MV-4-11 (cell line): ENCODE measurements around the gene PRRT4.

Experiments used
- DNase-seq: peaks from one replicate; lab custom pipeline; 2025; lab: John Stamatoyannopoulos, UW

Gene PRRT4

DNA sequence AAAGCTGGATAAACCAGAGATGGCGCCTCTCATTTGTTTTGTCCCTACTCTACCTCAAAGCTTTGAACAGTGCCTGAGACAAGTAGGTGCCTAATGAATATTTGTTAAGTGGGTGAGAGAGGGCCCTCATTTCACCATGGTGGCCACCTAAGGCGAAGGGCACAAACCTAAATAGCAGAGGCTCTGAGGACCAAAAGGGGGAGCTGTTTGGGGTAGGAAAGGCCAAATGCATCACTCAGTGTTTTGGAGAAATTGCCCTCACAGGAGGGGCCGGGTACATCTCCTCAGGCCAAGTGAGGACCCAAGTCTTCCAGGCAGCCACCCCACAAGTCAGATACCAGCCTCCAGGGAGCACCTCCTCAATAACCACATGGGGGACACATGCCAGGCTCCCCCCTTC is 34.3 kb upstream of the PRRT4 start:
- no peak for DNase-seq

DNA sequence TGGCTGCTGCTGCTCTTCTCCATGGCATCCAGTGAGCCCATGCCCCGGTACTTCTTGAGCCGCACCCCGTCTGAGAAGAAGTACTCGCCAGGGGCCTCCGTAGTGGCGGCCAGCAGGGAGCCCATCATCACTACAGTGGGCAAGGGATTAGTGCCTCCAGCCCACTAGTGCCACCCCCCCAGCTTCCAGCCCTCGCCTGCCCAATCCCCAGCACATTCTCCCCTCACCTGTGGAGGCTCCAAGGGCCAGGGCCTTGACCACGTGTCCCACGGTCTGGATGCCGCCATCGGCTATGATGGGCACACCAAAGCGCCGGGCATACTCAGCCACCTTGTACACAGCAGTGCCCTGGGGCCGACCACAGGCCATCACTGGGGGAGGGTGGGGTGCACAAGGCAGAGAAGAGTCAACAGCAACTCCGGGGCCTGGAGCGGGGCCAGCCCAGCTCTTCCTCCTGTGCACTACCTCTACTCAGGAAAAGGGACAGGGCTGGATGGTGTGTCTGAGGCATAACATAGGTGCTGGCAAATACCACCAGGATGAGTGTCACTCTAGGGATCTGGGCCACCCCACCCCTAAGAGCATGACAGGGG is 33.5 kb upstream of the PRRT4 start:
- DNase-seq: no peak

DNA sequence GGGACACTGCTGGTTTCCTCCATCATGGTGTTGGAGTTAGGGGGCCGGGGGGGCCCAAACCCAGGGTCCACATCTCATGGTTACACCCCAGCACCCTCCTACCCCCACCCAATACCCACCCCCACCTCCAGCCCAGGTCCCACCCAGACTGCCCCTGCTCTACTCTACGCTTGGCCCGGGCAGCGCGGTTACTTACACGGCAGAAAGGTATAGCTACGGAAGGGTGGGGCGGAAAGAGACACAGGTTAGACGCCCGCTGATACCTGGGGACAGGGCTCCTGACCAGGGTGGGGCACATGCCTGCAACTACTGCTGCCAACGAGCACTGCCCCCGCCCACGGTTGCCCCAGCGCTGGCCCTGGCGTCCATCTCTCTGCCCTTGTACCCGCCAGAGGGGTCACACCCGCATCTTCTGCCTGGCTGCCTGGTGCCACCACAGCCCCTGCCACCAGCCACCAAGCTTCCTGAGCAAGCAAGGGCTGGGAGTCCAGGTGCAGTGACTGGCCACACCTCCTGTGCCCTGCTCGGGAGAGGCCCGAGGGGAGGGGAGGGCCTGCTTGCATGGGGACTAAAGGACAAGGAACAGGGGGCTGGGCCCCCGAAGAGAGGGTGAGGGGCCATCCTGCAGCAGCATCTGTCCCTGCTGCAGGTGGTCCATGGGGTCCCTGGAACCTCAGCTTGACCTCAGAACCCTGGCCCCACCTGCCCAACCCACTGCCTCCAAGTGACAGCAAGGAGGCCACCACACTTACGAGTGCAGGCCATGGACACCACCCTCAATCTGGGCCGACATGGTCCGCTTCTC is 32.2 kb upstream of the PRRT4 start:
- no peak for DNase-seq

DNA sequence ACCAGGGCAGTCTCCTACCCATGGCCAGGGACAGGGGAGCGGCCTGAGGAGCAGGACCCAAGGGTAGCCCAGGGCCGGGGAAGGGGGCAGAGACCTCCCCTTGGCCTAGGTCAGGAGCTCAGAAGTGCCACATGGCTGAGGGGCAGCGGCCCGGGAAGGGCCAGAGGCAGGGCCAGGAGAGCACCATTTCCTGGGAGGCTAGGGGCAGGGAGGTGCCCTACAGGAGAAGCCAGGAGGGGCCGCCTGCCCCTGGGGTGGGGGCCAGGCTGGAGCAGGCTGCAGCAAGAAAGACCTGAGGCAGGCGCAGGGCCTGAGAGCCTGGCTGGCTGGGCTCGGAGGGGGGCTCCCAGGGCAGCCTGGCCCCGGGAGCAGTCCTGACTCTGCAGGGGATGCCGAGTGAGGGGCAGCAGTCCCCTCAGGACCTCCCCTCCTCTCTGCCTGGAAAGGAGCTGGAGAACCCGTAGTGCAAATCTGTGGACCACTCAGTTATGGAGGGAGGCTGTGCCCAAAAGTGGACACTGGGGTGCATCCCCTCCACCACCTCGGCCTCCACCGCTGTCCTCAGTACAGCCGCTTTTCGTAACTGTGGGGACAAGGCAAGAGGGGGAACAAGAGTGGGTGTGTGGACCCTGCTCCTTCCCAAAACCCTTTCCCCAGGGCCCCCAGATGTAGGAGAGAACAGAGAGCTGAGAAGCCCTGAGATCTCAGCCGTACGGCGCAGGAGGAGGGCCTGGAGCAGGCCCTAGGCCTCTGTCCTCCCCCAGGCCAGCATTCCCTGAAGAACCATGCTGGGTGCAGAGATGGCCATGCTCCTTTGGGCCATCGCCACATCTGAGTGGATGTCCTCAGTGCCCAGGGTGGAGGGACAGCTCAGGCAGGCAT is 31.2 kb upstream of the PRRT4 start:
- DNase-seq: no peak

DNA sequence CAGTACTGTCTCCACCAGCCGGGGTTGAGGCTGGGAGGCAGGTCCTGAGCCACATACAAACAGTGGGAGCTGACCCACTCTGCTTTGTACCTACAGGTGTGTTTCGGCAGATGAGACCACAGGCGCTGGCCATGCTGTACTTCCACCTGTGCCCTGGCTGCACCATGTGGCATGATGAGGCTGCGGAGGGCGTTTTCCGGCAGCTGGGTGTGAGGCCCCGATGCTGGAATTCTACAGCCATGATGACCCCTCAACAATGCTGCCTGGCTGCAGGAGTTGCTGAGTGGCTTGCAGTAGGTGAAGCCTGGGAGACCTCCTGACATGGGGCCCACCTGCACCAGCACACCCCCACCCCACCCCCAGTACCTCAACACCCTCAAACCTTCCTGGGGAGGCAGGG is 30.3 kb upstream of the PRRT4 start:
- DNase-seq: no peak

DNA sequence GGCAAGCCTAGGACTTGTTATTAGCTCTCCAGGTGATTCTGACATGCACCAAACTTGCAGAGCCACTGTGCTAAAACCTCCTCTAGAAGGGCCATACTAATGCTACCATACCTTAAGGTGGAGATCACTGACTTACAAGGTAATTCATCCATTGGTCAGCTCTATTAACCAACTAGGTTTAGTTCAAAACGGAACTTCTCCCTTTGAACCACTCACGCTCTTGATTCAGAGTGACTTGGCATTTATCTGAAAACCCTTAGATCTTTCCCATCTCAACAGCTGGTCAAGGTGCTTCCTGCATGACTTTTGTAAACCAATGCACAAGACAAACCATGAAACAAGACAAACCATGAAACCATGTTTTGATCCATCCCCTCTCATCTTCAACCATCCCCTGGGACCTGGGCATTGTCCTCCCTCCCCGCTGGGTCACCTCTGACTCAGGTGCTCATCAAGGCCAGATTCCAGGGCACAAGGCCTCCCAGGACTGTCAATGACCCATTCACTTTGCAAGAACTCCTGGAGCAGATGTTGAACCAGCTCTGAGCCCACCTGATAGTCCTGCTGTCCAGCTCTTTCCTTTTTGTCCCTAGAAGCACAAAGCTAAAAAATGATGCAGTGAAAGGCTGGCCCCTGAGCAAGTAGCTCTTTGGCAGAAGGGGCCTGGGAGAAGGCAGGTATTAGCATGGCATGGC is 29.5 kb upstream of the PRRT4 start:
- no peak for DNase-seq

DNA sequence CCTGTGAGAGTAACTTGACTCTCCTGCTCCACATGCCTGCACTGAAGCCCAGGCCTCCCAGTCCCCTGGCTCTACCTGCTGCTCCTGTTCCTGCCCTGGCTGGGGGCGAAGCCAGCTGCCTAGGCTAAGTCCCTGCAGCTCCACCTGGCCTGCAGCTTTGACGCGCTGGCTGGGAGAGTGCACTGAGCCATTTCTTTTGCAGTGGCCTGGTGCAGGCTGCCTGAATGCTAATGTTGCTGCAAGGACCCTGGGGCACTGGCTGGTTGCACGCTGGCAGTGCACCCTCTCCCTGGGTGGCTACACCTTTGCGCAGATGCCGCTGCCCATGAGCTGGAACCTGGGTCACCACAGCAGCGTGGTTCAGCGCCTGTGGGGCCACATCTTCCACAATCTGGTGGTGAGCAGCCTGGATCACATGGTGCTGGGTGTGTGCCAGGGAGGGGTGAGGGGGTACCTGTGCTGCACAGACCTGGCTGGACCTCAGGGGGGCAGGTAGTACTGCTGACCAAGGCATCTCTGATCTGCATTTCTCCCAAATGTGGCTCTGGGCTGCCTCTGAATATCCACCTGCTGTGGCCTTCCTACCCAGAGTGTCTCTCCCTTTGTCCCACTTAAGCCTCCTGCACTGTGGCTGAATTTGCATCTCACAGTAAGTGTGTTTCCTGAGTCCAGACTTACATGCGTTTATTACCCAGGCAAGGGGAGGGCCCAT is 28.3 kb upstream of the PRRT4 start:
- no peak for DNase-seq

DNA sequence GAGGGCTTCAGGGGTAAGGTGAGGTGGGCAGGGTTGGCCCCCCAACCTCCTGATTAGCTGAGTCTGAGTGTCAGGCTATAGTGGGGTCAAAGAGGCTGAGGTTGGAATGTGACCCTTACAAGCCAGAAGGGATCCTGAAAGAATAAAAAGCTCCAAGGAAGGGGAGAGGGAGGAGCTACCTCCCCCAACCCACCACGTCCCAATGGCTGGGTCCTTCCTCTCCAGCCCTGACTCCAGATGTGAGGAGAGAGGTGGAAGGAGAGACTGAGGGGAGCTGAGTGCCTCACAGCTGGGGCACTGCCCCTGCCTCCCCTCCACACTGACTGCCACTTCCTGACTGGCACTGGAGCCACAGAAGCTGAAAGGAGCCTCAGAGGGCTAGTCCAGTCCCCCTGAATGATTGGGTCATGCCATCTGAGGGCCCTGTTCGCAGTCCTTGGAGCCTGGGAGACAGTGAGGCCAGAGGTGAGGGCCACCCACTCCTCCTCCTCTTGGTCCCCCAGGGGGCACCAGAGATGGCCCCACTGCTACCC is 27.7 kb upstream of the PRRT4 start:
- DNase-seq: no peak

DNA sequence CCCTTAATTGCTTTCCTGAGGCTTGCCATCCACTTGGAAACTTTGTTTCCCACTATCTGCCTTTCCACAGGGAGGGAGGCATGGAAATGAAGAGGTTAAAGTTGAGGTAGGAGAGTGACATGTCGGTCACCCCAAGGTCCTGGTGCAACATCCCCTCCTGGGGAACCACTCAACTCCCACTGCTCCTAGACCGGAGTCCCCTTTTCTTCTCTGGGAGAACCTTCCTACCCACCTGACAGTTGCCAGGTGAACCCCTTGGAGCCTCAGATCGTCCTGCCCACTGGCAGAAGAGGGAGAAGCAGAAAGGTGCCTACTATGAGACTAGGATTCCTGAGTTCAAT is 26.6 kb upstream of the PRRT4 start:
- no peak for DNase-seq

DNA sequence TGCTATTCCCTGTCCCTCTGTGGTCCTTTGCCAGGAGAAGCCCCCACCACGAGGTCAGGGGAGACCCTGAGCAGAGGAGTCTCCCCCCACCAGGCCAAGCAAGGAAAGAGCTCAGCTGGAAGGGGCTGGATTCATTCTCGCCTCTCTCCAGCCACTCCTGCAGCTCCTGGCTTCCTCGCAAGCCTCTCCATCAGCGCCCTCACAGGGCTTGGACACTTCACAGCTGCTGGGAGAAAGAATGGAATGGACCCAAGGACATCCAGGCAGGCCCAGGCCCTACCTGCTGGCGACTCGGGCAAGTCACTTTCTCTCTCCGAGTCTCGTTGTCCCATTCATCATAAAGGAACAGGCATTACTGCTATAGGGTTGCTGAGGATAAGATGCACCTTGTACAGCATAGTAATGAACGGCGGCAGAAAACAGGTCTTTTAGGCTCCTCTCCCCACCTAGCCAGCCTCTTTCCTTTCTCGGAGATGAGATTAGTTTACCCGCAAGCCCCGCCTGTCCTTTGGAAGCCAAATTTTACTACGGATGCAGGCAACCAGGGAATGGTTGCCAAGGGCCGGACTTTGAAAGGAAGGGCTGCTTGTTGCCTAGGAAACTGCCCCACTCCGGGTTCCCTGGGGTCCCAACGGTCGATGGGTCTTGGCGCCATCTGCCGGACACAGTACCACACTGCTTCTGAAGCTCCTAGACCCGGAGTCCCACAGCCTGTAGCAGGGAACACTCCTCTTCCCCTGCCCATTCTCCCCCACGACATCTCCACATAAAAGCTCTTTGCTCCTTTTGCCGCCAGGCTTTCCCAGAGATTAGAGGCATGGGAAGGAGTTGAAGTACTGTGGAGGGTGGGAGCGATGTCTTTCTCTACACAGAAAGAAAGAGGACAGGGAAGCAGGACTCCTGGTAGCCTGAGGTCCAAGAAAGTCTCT is 26.0 kb upstream of the PRRT4 start:
- peak; percentile 47 for DNase-seq

DNA sequence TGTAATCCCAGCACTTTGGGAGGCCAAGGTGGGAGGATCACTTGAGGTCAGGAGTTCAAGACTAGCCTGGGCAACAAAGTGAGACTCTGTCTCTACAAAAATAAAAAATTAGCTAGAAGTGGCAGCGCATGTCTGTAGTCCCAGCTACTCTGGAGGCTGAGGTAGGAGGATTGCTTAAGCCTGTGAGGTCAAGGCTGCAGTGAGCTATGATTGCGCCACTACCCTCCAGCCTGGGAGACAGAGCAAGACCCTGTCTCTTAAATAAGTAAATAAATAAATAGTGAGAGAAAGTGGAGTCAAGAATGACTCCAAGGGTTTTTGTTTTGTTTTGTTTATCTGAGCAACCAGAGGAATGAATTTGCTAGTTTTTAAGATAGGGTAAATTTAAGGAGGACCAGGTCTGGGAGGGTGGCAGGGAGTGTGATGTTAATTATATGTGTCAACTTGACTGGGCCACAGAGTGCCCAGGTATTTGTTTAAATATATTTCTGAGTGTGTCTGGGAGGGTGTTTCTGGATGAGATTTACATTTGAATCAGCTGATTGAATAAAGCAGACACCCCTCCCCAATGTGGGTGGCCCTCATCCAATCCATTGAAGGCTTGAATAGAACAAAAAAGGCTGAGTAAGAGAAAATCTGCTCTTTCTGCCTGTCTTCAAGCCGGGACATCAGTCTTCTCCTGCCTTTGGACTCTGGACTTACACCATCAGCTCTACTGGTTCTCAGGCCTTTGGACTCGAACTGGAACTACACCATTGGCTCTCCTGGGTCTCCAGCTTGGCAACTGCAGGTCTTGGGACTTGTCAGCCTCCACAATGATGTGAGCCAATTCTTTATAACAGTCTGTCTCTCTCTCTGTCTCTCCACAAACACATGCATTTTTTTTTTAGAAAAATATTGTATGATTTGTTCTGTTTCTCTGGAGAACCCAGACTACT is 24.8 kb upstream of the PRRT4 start:
- DNase-seq: peak; percentile 74

DNA sequence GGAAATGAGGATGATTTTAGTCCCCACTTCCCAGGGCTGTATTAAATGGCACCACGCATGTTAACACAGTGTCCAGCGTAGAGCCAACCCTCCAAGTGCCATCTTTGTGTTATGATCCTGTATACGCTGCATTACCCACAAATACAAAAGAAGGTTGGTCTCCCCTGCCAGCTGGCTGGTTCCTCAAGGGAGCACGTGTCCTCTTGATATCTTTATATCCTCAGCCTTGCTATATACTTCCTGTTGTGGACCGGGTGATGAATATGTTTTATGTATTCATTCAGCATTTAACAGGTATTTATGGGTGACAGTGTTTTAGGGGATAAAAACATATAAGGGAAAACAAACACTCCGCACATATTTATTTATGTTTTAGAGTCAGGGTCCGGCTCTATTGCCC is 23.2 kb upstream of the PRRT4 start:
- no peak for DNase-seq

DNA sequence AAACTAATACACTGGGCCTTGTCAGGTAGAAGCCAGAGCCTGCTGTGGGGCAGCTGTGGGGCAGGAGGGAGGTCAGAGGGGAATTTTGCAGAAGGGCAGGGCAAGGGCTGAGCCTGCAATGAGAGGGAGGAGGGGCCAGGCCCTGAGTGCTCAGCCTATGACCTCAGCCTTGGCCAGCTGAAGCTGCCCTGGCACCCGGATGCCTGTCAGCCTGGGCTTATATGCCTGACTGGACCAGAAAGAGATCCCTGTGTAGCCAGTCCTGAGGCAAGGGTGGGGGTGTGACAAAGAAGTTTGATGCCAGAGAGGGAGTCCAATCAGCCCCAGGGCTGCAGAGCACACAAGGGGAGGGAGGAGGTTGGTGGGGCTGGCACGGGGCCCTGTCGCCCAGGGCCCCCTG is 22.3 kb upstream of the PRRT4 start:
- DNase-seq: no peak

DNA sequence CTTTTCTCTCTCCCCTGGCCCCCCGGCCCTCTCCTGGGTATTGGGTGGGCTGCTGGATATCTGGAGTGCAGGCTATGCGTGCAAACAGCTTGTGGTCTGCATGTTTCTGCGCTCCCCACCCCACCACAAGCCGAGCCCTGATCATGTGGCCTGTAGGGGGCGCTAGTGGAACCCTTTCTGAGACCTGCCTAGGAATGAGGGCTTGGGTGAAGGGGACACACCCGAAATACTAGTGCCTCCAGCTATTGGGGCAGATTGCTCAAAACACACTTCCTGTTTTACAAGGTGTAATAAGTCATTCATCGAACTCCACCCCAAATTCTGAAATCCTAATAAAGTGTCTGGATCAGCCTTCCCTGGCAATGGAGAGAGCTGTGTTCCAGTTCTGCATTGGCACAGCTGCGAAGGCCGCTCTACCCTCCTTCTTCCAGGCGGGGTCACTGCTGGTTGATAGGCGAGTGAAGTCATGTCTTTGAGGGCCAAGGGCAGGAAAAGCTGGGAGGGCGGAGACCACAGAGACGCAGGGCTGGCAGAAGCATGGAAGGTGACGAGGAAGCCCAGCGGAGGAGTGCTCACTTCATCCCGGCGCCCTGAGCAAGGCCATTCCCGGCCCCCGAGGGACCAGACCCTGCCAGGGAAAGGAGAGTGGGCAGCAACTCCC is 19.8 kb upstream of the PRRT4 start:
- peak; percentile 49 for DNase-seq

DNA sequence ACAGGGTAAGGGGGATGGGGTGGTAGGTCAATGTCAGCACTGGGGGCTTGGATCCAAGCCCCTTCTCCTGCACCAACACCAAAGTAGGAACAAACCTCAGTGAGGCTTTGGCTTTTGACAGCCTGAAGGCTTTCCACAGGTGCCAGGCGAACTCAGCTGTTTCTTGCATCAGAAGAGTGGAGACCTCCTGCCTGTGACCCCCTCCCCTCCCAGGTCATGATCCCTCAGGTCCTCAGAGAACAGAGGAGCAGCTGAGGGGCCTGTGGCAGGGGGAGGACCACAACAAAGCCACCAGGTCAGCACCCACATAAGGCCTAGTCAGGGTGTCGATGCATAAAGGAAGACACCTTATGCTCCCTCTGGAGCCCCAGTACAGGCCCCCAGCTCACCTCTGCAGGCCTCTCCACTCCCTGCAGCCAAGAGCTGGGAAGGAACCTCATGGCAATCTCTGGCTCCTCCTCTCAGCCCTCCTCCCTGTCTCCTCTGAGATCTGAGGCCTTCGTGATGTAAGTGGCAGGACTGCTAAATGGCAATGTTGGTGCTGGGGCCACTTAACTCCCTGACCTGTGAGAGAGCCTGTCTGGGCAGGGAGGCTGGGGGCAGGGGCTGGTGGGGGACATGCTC is 19.1 kb upstream of the PRRT4 start:
- no peak for DNase-seq

DNA sequence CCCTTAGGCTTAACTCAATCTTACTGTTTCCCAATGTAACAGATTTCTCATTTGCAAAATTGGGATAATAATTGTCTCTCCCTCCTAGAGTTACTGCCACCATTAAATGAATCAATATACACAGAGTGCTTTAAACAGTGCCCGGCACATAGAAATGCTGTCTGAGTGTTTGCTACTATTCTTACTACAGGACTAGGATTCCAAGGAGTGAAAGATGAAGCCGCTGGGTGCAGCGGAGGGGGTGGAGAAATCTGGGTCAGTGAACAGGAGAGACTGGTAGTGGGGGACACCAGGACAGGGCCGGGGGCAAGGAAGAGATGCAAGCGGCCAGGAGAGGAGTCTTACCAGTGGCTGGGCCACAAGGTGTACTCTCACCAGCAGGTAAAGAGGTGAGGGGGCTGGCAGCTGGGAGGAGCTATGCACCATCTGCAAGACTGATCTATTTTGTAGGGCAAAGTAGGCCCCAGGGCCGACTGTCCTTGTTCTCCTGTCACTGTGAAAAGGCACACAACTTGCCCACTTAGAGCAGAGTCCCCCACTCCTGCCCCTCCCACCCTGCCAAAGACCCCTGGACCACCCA is 18.5 kb upstream of the PRRT4 start:
- no peak for DNase-seq

DNA sequence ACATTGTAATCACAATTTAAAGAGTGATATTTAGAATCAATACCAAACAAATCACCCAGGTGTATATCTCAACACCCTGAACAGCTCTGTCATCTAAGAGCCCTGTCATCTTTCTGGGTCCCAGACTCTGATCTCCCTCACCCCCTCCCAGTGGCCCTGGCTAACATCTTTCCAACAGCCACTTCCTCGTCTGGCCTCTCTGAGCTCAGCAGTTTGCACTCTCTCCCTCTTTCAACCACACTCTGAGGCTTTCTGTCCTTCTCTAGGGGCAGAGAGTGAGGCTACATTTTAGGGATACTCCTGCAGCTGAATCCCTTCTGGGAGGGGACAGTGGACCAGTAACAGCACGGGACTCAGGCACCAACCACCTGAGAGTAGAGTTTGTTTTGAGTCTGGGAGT is 17.1 kb upstream of the PRRT4 start:
- DNase-seq: no peak

DNA sequence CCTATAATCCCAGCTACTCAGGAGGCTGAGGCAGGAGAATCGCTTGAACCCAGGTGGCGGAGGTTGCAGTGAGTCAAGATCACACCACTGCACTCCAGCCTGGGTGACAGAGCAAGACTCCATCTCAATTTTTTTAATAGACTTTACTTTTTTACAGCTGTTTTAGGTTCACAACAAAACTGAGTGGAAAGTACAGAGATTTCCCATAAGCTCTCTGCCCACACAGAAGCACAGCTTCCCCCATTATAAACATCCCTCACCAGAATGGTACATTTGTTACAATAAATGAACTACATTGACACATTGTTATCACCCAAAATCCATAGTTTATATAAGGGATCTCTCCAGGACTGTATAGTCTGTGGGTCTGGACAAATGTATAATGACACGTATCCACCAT is 14.6 kb upstream of the PRRT4 start:
- no peak for DNase-seq
